CD4-positive, alpha-beta T cell (primary cell): ENCODE measurements around the gene MPRIP. TPM values are rescaled to one million over a fixed set of nuclear protein-coding genes. Genes with fewer than 3 reads are reported as not detected.
"Not testable (repeated sequence)": the region's sequence is repeated elsewhere in the genome, so short reads cannot be mapped to it uniquely, and the experiment has no call there.

Experiments used
- ATAC-seq: fragments of 200-7000 bp; cut with Tn5 transposase; one replicate; pipeline ENCODE4 v1.10.0; 2022; ENCODE audit warnings: mild to moderate bottlenecking; ENCODE audit not compliant: poor library complexity
- CTCF ChIA-PET: fragments of 350-600 bp; sonication (Branson Sonifier 250); formaldehyde crosslinking; loops from one replicate; lab custom pipeline; 2021; ENCODE audit warnings: antibody characterized with exemption, inconsistent platforms; lab: Charles Lee
- POLR2A ChIA-PET: fragments of 350-600 bp; sonication (Branson Sonifier 250); formaldehyde crosslinking; loops from one replicate; lab custom pipeline; 2021; ENCODE audit warnings: antibody characterized with exemption, inconsistent platforms; lab: Charles Lee
- DNase-seq, 14 experiments: peaks; one replicate each; pipeline ENCODE4 v3.0.0-alpha.2; 2013 to 2020; ENCODE audit warnings: mixed read lengths in 2 of 14
- H3K27ac ChIP-seq, 2 donors: one replicate each; pipeline versions ENCODE4 v1.5.1 to v1.7.0; 2013; ENCODE audit warnings: low read length in 2 of 2, low read depth in 1 of 2, mild to moderate bottlenecking in 1 of 2
- H3K27me3 ChIP-seq, 2 experiments: 1 replicate in 1 of 2; 2 replicates in 1 of 2; pipeline versions ENCODE4 v1.6.1 to v1.7.0; 2013; ENCODE audit warnings: low read length in 2 of 2, control low read depth in 1 of 2, mild to moderate bottlenecking in 1 of 2, moderate library complexity in 1 of 2; ENCODE audit not compliant: insufficient read depth in 2 of 2, control insufficient read depth in 1 of 2
- H3K36me3 ChIP-seq: one replicate; pipeline ENCODE4 v1.6.1; 2013; ENCODE audit warnings: low read length, control low read depth; ENCODE audit not compliant: insufficient read depth
- H3K4me1 ChIP-seq: one replicate; pipeline ENCODE4 v1.6.1; 2013; ENCODE audit warnings: low read length, control low read depth; ENCODE audit not compliant: insufficient read depth
- H3K4me3 ChIP-seq: one replicate; pipeline ENCODE4 v1.5.1; 2013; ENCODE audit warnings: mild to moderate bottlenecking, low read length, moderate library complexity
- H3K9me3 ChIP-seq, 2 experiments: 1 replicate in 1 of 2; 2 replicates in 1 of 2; pipeline versions ENCODE4 v1.6.1 to v1.7.0; 2013; ENCODE audit warnings: low read length in 2 of 2, mild to moderate bottlenecking in 2 of 2, control low read depth in 1 of 2, moderate library complexity in 1 of 2; ENCODE audit not compliant: control insufficient read depth in 1 of 2, insufficient read depth in 1 of 2
- H3K27ac Mint-ChIP-seq: one replicate; pipeline ENCODE4 v1.8.0; 2020; ENCODE audit warnings: mixed read lengths
- H3K27me3 Mint-ChIP-seq: one replicate; pipeline ENCODE4 v1.8.0; 2021; ENCODE audit warnings: mixed read lengths
- H3K36me3 Mint-ChIP-seq: one replicate; pipeline ENCODE4 v1.8.0; 2021; ENCODE audit warnings: low read depth, mixed read lengths
- H3K4me1 Mint-ChIP-seq: one replicate; pipeline ENCODE4 v1.8.0; 2021; ENCODE audit warnings: low read depth, mixed read lengths
- H3K4me3 Mint-ChIP-seq: one replicate; pipeline ENCODE4 v1.8.0; 2020; ENCODE audit warnings: mild to moderate bottlenecking, mixed read lengths
- H3K9me3 Mint-ChIP-seq: one replicate; pipeline ENCODE4 v1.8.0; 2020; ENCODE audit warnings: mixed read lengths
- intact Hi-C, 2 experiments: fragments of 100-400 bp; cut with DNase I in 1 of 2; cut with micrococcal nuclease in 1 of 2; formaldehyde crosslinking; loops; one replicate each; pipeline versions ENCODE4 v1.15.1 to v1.9.0; 2023 to 2025; cut with DNase I, micrococcal nuclease
- total RNA-seq, 174 experiments: library from RNA in 2 of 174; stranded (reverse) in 2 of 174; gene quantifications; one replicate each; pipeline ENCODE4 v1.2.3 and lab custom pipeline; 2021 to 2026

MPRIP gene
- total RNA-seq, 2 experiments from 2014 or later, result 176 to 188 TPM

GRCh38 chr17:17008621-17009397 lies 33.4 kb upstream of the MPRIP start:
- H3K4me1 ChIP-seq, H3K36me3 Mint-ChIP-seq, H3K27ac Mint-ChIP-seq, H3K9me3 Mint-ChIP-seq, H3K27me3 Mint-ChIP-seq, POLR2A ChIA-PET, CTCF ChIA-PET, H3K9me3 ChIP-seq, H3K4me3 ChIP-seq, DNase-seq, ATAC-seq, H3K27me3 ChIP-seq, H3K4me1 Mint-ChIP-seq, H3K27ac ChIP-seq, H3K4me3 Mint-ChIP-seq, H3K36me3 ChIP-seq: not testable (repeated sequence)
- intact Hi-C loops, result loop anchor here in 1 of 2 experiments (10.0 kb wide), 1 partner anchor 236 kb away; no protein-coding TSS in a partner anchor

GRCh38 chr17:17009972-17010371 lies 32.3 kb upstream of the MPRIP start:
- not testable (repeated sequence) for H3K27me3 Mint-ChIP-seq

DNA sequence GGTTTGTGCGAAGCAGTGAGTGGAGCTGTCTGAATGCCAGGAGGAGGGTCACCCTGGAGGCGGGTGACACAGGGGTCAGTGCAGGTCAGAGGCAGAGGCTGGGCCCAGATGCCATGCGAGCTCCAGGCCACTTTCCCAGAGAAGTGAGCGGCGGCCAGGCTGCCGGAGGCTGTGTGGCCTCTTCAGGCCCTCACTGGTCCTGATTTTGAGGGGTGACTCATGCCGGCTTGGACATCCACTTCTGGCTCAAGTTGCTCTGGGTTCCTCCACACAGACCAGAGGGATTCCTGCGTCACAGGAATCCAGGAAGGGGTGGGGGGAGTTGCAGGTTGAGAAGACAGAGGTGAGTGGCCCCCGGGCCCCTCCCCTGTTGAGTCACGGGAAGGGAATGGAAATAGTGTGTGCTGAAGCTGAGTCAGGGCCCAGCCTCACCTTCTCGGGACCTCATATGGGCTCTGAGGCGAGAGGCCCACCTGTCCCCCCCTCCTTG lies 31.7 kb upstream of the MPRIP start:
- H3K4me1 ChIP-seq, ATAC-seq, DNase-seq, intact Hi-C loops, H3K4me3 ChIP-seq, H3K27me3 Mint-ChIP-seq, H3K36me3 Mint-ChIP-seq, H3K9me3 Mint-ChIP-seq, H3K27ac Mint-ChIP-seq, CTCF ChIA-PET, H3K4me3 Mint-ChIP-seq, H3K27me3 ChIP-seq, H3K36me3 ChIP-seq, POLR2A ChIA-PET, H3K9me3 ChIP-seq, H3K27ac ChIP-seq: not testable (repeated sequence)
- peaks cover 12% of the 10 kb centered on the region for H3K4me1 Mint-ChIP-seq

More at GRCh38 chr17:17009972-17010371, 32.3 kb upstream of the MPRIP start:
- H3K4me3 ChIP-seq, H3K27ac ChIP-seq, H3K27me3 ChIP-seq, CTCF ChIA-PET, H3K9me3 Mint-ChIP-seq, H3K36me3 Mint-ChIP-seq, H3K36me3 ChIP-seq, ATAC-seq, DNase-seq, H3K9me3 ChIP-seq, H3K4me1 Mint-ChIP-seq, POLR2A ChIA-PET, H3K4me3 Mint-ChIP-seq, H3K27ac Mint-ChIP-seq, H3K4me1 ChIP-seq: not testable (repeated sequence)
- intact Hi-C loops, result loop anchor here in 1 of 2 experiments (10.0 kb wide), 1 partner anchor 235 kb away; no protein-coding TSS in a partner anchor

- intact Hi-C loops, H3K27ac ChIP-seq, H3K27me3 ChIP-seq, H3K4me3 ChIP-seq, ATAC-seq, H3K27ac Mint-ChIP-seq, H3K27me3 Mint-ChIP-seq, CTCF ChIA-PET, H3K9me3 ChIP-seq, H3K36me3 ChIP-seq, H3K4me3 Mint-ChIP-seq, POLR2A ChIA-PET, H3K36me3 Mint-ChIP-seq, DNase-seq, H3K9me3 Mint-ChIP-seq: not testable (repeated sequence)
- H3K4me1 Mint-ChIP-seq, result peaks cover 19% of the 10 kb centered on the region
- H3K4me1 ChIP-seq, result peaks cover 13% of the 10 kb centered on the region
Observed at GRCh38 chr17:17011043-17011907, 31.0 kb upstream of the MPRIP start.

GRCh38 chr17:17013828-17014747 lies 28.2 kb upstream of the MPRIP start:
- H3K9me3 Mint-ChIP-seq, DNase-seq, H3K27me3 ChIP-seq, H3K27ac ChIP-seq, POLR2A ChIA-PET, H3K36me3 ChIP-seq, H3K36me3 Mint-ChIP-seq, ATAC-seq, intact Hi-C loops, CTCF ChIA-PET, H3K4me3 ChIP-seq, H3K27me3 Mint-ChIP-seq, H3K4me3 Mint-ChIP-seq, H3K27ac Mint-ChIP-seq, H3K9me3 ChIP-seq: not testable (repeated sequence)
- H3K4me1 ChIP-seq, result peaks cover 37% of the 10 kb centered on the region
- H3K4me1 Mint-ChIP-seq, result peaks cover 40% of the 10 kb centered on the region

GRCh38 chr17:17014748-17015124 lies 27.5 kb upstream of the MPRIP start:
- H3K27ac Mint-ChIP-seq, DNase-seq, H3K36me3 ChIP-seq, CTCF ChIA-PET, H3K27me3 ChIP-seq, H3K9me3 ChIP-seq, H3K36me3 Mint-ChIP-seq, H3K9me3 Mint-ChIP-seq, H3K27me3 Mint-ChIP-seq, POLR2A ChIA-PET, H3K27ac ChIP-seq, intact Hi-C loops, H3K4me3 ChIP-seq, H3K4me3 Mint-ChIP-seq, ATAC-seq: not testable (repeated sequence)
- peaks cover 40% of the 10 kb centered on the region for H3K4me1 Mint-ChIP-seq
- H3K4me1 ChIP-seq, result peaks cover 37% of the 10 kb centered on the region
